GM12872 (cell line): ENCODE data around the gene FDXR.

Source experiments
- CTCF ChIP-seq: IDR thresholded peaks from 3 replicates; pipeline ENCODE4 v1.5.1; 2011; ENCODE audit warnings: low read depth, mild to moderate bottlenecking, low read length, moderate library complexity; ENCODE audit not compliant: insufficient read depth

Gene FDXR

GRCh38 chr17:74856112-74856511 lies 16.7 kb downstream of the FDXR start:
- TF ChIP-seq CTCF = no peak

GRCh38 chr17:74855323-74855722 lies 17.5 kb downstream of the FDXR start:
- TF ChIP-seq CTCF = no peak

- TF ChIP-seq CTCF = no peak
Measured at GRCh38 chr17:74854792-74855191, 18.0 kb downstream of the FDXR start.

GRCh38 chr17:74853669-74854068 lies 19.1 kb downstream of the FDXR start:
- no peak for TF ChIP-seq CTCF

GRCh38 chr17:74853048-74853397 lies 19.8 kb downstream of the FDXR start:
- no peak for TF ChIP-seq CTCF

GRCh38 chr17:74852237-74853047 lies 20.4 kb downstream of the FDXR start:
- TF ChIP-seq CTCF = no peak

- TF ChIP-seq CTCF = no peak
Measured at GRCh38 chr17:74851612-74852236, 21.1 kb downstream of the FDXR start.
